ENCODE results near the gene KLHL11.

- no peak for TF ChIP-seq CTCF (IDR thresholded peaks at IDR 0.05)
- TF ChIP-seq POLR2A (IDR thresholded peaks at IDR 0.05) = no peak
Measured at GRCh38 chr17:41909088-41909487, 43.9 kb upstream of the KLHL11 start.
